Left lobe of liver (tissue), 2 donors: ENCODE data around the gene ALDH1A2. TPM values are rescaled to one million over a fixed set of nuclear protein-coding genes. Genes with fewer than 3 reads are reported as not detected.
A peak's percentile ranks its signal among the peaks of the same experiment; 100 is the strongest.
"Not testable (repeated sequence)": the region's sequence is repeated elsewhere in the genome, so short reads cannot be mapped to it uniquely, and the experiment has no call there.

Source experiments
- ATAC-seq: fragments of 200-7000 bp; cut with Tn5 transposase; one replicate; pipeline ENCODE4 v1.9.1; 2020; ENCODE audit warnings: mild to moderate bottlenecking, moderate library complexity
- DNase-seq: peaks from one replicate; pipeline ENCODE4 v3.0.0-alpha.2; 2020; ENCODE audit warnings: low spot score
- total RNA-seq: library from RNA; stranded (reverse); gene quantifications from one replicate; pipeline ENCODE4 v1.2.1, GENCODE V29; 2021
- donor health status: DM: no; HTN: no; CAD: no; lungs with moderate emphysema.
- donor health status: DM: no; HTN: yes; CAD: no.

Gene ALDH1A2
- total RNA-seq, 1 donor from 2014 or later = 29.0 TPM

GRCh38 chr15:58069008-58069407, 3.5 kb upstream of the ALDH1A2 start:
- no peak for DNase-seq
- ATAC-seq = no peak

- ATAC-seq (peak; percentile 98), DNase-seq (peak; percentile 68)
Measured at GRCh38 chr15:58066042-58066867, 744 bp upstream of the ALDH1A2 start.

GRCh38 chr15:58064980-58065444, 499 bp downstream of the ALDH1A2 start:
- ATAC-seq = no peak

GRCh38 chr15:58064082-58064979, 1.2 kb downstream of the ALDH1A2 start:
- DNase-seq = no peak

More at GRCh38 chr15:58064980-58065444, 499 bp downstream of the ALDH1A2 start:
- DNase-seq = no peak

GRCh38 chr15:58063614-58064013, 1.9 kb downstream of the ALDH1A2 start:
- ATAC-seq (no peak), DNase-seq (no peak)

More at GRCh38 chr15:58064082-58064979, 1.2 kb downstream of the ALDH1A2 start:
- no peak for ATAC-seq

- ATAC-seq = no peak
- no peak for DNase-seq
Measured at GRCh38 chr15:58062983-58063382, 2.5 kb downstream of the ALDH1A2 start.

GRCh38 chr15:58062175-58062574, 3.3 kb downstream of the ALDH1A2 start:
- ATAC-seq (no peak), DNase-seq (no peak)

- DNase-seq (no peak), ATAC-seq (no peak)
Measured at GRCh38 chr15:58060575-58060974, 4.9 kb downstream of the ALDH1A2 start.

- DNase-seq (no peak), ATAC-seq (no peak)
Measured at GRCh38 chr15:58058729-58059128, 6.8 kb downstream of the ALDH1A2 start.

GRCh38 chr15:58058073-58058472, 7.4 kb downstream of the ALDH1A2 start:
- no peak for DNase-seq
- no peak for ATAC-seq

- no peak for ATAC-seq
Measured at GRCh38 chr15:58057559-58057958, 8.0 kb downstream of the ALDH1A2 start.

GRCh38 chr15:58056015-58056414, 9.5 kb downstream of the ALDH1A2 start:
- no peak for ATAC-seq
- no peak for DNase-seq

More at GRCh38 chr15:58057559-58057958, 8.0 kb downstream of the ALDH1A2 start:
- DNase-seq = no peak

GRCh38 chr15:58053315-58054153, 12.0 kb downstream of the ALDH1A2 start:
- DNase-seq (no peak), ATAC-seq (no peak)

GRCh38 chr15:58052334-58052733, 13.2 kb downstream of the ALDH1A2 start:
- DNase-seq (no peak), ATAC-seq (no peak)

GRCh38 chr15:58049520-58050227, 15.8 kb downstream of the ALDH1A2 start:
- ATAC-seq (no peak), DNase-seq (no peak)

GRCh38 chr15:58048261-58048660, 17.2 kb downstream of the ALDH1A2 start:
- ATAC-seq = no peak
- no peak for DNase-seq

GRCh38 chr15:58047149-58047548, 18.4 kb downstream of the ALDH1A2 start:
- ATAC-seq (no peak), DNase-seq (no peak)

GRCh38 chr15:58046467-58046866, 19.0 kb downstream of the ALDH1A2 start:
- ATAC-seq = no peak
- DNase-seq = no peak

GRCh38 chr15:58045376-58045775, 20.1 kb downstream of the ALDH1A2 start:
- not testable (repeated sequence) for ATAC-seq, DNase-seq

GRCh38 chr15:58044551-58044950, 21.0 kb downstream of the ALDH1A2 start:
- ATAC-seq = no peak

More at GRCh38 chr15:58044551-58044950, 21.0 kb downstream of the ALDH1A2 start:
- no peak for DNase-seq
